GM12875 (cell line): ENCODE results near the gene DHX36.

Experiments used
- H3K4me3 ChIP-seq: one replicate; pipeline ENCODE4 v1.5.1; 2011; ENCODE audit warnings: low read depth, low read length, control low read depth
- CTCF ChIP-seq: IDR thresholded peaks from 2 replicates; pipeline ENCODE4 v1.5.1; 2011; ENCODE audit warnings: low read depth, mild to moderate bottlenecking, control low read depth, inconsistent platforms, low read length, moderate library complexity, borderline replicate concordance; ENCODE audit not compliant: insufficient read depth

Gene DHX36

GRCh38 chr3:154345422-154346122 is 21.3 kb upstream of the DHX36 start:
- TF ChIP-seq CTCF = no peak
- no peak overlapping the region for H3K4me3 ChIP-seq

- no peak for TF ChIP-seq CTCF
- H3K4me3 ChIP-seq = no peak overlapping the region
These were observed 14.3 kb upstream of the DHX36 start for GRCh38 chr3:154338570-154338969.

- no peak overlapping the region for H3K4me3 ChIP-seq
- no peak for TF ChIP-seq CTCF
These were observed 13.7 kb upstream of the DHX36 start for GRCh38 chr3:154338008-154338407.

GRCh38 chr3:154334973-154335420 is 10.7 kb upstream of the DHX36 start:
- no peak overlapping the region for H3K4me3 ChIP-seq
- TF ChIP-seq CTCF = peak; percentile 17; the same call in 1 of the 2 replicates

GRCh38 chr3:154327871-154328270 is 3.6 kb upstream of the DHX36 start:
- no peak for TF ChIP-seq CTCF
- H3K4me3 ChIP-seq = no peak overlapping the region

- H3K4me3 ChIP-seq = no peak overlapping the region
- no peak for TF ChIP-seq CTCF
These were observed 632 bp upstream of the DHX36 start for GRCh38 chr3:154324919-154325318.
